GM08714 (cell line): ENCODE results near the gene CD81.
"Not testable (repeated sequence)": the region's sequence is repeated elsewhere in the genome, so short reads cannot be mapped to it uniquely, and the experiment has no call there.

Experiments used
- H3K4me3 ChIP-seq: fragments of 200-500 bp; sonication (Bioruptor generic); 2 replicates; pipeline ENCODE4 v1.5.1; 2014; ENCODE audit warnings: mild to moderate bottlenecking, low read length, inconsistent platforms
- ZNF274 ChIP-seq: IDR thresholded peaks from 2 replicates; pipeline ENCODE4 v1.6.1; 2012; ENCODE audit warnings: mild to moderate bottlenecking, low read depth, low read length

The CD81 gene, protein sequence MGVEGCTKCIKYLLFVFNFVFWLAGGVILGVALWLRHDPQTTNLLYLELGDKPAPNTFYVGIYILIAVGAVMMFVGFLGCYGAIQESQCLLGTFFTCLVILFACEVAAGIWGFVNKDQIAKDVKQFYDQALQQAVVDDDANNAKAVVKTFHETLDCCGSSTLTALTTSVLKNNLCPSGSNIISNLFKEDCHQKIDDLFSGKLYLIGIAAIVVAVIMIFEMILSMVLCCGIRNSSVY

GRCh38 chr11:2376751-2377451 is at the start of gene CD81:
Gene CD81 (plus strand): TSS chr11:2377310. CDS start chr11:2377550, 240 bp downstream.
- TF ChIP-seq ZNF274: no peak
- peak within 1 kb of the TSS; percentile 63 for H3K4me3 ChIP-seq

DNA sequence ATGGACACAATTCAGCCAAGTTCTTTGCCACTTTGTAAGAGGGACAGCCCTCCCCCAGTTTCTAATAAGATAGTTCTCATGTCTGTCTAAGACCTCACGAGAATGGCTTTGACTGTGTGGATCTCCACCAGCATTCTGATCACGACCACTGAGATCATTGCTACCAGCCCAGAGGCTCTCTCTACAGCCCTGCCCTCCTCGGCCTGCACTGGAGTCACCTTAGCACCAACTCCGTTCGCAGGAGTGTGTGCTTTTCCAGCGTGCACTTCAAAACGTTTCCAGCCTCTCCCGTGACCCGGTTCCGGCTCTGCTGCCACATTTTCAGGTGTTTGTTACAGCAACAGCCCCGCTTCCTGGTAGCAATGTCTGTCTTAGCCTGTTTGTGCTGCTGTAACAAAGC is 49.1 kb upstream of the CD81 start:
- H3K4me3 ChIP-seq: no peak overlapping the region
- no peak for TF ChIP-seq ZNF274

DNA sequence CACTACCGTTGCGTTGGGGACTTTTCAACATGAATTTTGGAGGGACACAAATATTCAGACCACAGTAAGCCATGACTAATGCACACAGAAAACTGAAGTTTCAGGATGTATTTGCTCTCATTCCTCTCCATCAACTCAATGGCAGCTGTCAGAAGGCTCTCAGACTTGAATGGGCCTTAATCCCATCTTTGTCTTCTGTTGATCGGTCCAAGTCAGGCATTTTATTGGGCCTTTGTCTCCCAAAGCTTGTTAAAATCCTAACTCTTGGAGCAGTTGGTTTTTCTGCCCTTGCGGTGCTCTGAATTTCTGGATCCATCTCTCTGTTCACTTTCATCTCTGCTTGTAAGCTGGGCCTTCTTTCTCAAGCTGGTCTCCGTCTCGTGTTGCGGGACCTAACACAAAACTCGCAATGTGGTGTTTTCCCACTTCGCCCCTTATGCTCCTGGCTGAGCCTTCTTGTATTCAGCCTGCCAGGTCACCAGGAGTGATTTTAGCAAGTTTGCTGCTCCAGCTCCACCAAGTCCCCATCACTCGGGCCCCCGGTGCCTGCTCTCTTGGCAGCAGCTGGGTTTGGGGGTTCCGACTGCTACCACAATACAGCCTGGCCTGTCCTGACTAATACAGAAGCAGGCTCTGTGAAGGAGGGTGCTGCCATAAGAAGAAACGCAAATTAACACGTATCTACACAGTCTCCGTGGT is 48.3 kb upstream of the CD81 start:
- H3K4me3 ChIP-seq: no peak overlapping the region
- no peak for TF ChIP-seq ZNF274

DNA sequence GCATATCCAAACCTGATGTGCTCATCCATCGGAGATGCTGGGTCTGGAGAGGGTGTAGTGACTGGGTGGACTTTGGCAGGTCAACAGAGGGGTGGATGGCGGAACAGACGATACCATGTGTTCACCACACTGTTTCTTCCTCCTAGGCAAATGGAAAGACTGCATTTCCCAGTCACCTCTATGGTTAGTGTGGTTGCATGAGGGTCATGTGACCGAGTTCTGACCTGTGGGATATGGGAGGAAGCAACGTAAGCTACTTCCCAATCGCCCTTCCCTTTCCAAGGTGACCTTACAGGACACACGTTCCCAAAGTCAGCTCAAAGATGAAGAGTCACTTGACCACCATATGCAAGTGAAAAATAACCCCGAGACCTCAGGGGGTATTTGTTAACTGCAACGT is 47.6 kb upstream of the CD81 start:
- no peak overlapping the region for H3K4me3 ChIP-seq
- no peak for TF ChIP-seq ZNF274

GRCh38 chr11:2330696-2331095 is 46.4 kb upstream of the CD81 start:
- TF ChIP-seq ZNF274: no peak
- H3K4me3 ChIP-seq: no peak overlapping the region

GRCh38 chr11:2331404-2331803 is 45.7 kb upstream of the CD81 start:
- TF ChIP-seq ZNF274: no peak
- no peak overlapping the region for H3K4me3 ChIP-seq

- H3K4me3 ChIP-seq: not testable (repeated sequence)
Measured at GRCh38 chr11:2332569-2332968, 44.5 kb upstream of the CD81 start.

- not testable (repeated sequence) for H3K4me3 ChIP-seq
Measured at GRCh38 chr11:2333486-2334205, 43.5 kb upstream of the CD81 start.

- not testable (repeated sequence) for H3K4me3 ChIP-seq
Measured at GRCh38 chr11:2335286-2335685, 41.8 kb upstream of the CD81 start.

- H3K4me3 ChIP-seq: not testable (repeated sequence)
Measured at GRCh38 chr11:2338760-2339159, 38.4 kb upstream of the CD81 start.

DNA sequence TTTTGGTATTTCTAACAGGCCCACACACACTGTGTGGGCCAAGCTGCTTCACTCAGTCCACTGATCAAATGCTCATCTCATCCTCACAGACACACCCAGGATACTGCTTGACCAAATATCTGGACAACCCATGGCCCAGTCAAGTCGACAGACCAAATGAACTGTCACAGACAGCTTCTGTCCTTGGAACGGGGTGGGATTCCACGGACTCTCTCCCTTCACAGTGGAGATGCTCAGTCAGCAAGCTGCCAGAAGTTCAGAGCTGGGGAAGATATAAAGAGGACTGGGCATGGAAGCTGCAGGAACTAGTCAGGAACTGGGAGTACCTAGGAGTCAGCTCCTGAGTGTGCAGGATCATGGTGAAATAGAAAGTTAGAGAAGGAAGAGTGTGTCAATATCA is 34.6 kb upstream of the CD81 start:
- TF ChIP-seq ZNF274: no peak
- no peak overlapping the region for H3K4me3 ChIP-seq

- no peak overlapping the region for H3K4me3 ChIP-seq
- TF ChIP-seq ZNF274: no peak
Measured at GRCh38 chr11:2342981-2343380, 34.1 kb upstream of the CD81 start.

DNA sequence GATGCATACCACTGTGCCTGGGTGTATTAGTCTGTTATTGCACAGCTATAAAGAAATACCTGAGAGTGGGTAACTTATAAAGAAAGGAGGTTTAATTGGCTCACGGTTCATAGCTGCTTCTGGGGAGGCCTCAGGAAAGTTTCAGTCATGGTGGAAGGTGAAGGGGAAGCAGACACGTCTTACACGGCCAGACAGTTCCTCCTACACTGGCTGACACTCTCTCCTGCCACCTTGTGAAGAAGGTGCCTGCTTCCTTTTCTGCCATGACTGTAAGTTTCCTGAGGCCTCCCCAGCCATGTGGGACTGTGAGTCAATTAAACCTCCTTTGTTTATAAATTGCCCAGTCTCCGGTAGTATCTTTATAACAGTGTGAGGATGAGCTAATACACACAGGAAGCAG is 33.6 kb upstream of the CD81 start:
- H3K4me3 ChIP-seq: no peak overlapping the region
- TF ChIP-seq ZNF274: no peak

- TF ChIP-seq ZNF274: no peak
- no peak overlapping the region for H3K4me3 ChIP-seq
Measured at GRCh38 chr11:2345050-2345449, 32.1 kb upstream of the CD81 start.

DNA sequence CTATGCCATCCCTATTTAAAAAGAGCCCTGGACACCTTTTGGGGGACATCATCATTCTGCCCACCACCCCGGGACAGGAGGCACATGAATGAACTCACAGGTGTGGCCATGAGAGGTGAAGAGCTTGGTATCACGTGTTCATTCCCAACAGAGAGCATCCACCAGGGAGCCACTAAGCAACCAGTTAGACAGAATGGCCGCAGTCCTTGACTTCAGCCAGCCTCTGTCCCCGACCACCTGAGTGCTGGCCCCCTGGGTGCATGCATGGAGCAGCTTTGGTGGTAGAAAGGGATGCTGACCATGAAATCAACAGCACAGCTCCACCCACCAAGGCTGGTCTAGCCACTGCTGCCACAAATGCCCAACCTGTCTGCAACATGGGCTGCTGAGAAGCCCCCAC is 31.1 kb upstream of the CD81 start:
- H3K4me3 ChIP-seq: no peak overlapping the region
- no peak for TF ChIP-seq ZNF274
